Measurements from ENCODE around the gene CLTC.

DNA sequence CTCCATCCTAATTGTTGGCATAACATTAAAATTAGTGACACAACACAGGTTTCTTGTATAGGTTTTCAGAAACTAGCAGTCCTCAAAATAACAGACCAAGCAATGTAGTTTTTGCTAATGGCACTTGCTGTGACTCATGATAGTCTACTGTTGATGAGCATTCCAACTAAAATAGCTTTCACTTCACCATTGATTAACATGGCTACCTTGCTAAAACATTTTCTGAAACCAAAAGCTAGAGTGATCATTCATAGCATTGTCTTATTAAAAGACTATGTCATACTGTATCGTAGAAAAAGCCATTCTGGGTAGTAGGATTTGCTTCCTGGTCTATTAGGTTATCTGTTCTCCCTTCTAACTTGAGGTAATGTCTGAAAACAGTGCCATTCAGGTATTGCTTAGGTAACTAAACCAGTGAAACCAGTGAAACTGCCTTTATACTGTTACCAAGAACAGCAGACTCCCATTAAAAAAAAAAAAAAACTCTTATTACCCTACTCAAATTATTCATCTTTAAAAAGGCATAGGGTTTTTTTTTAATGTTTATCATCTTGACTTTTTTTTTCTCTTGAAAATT, 2.5 kb upstream of the CLTC start:
- TF ChIP-seq POLR2A (IDR thresholded peaks at IDR 0.05) = no peak
- TF ChIP-seq, protein P1, sequence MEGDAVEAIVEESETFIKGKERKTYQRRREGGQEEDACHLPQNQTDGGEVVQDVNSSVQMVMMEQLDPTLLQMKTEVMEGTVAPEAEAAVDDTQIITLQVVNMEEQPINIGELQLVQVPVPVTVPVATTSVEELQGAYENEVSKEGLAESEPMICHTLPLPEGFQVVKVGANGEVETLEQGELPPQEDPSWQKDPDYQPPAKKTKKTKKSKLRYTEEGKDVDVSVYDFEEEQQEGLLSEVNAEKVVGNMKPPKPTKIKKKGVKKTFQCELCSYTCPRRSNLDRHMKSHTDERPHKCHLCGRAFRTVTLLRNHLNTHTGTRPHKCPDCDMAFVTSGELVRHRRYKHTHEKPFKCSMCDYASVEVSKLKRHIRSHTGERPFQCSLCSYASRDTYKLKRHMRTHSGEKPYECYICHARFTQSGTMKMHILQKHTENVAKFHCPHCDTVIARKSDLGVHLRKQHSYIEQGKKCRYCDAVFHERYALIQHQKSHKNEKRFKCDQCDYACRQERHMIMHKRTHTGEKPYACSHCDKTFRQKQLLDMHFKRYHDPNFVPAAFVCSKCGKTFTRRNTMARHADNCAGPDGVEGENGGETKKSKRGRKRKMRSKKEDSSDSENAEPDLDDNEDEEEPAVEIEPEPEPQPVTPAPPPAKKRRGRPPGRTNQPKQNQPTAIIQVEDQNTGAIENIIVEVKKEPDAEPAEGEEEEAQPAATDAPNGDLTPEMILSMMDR (IDR thresholded peaks at IDR 0.05) = no peak
